ENCODE data around the gene ZAR1L.

GRCh38 chr13:32267836-32268439, 47.2 kb downstream of the ZAR1L start:
- TF ChIP-seq CTCF (IDR thresholded peaks at IDR 0.05): peak in 1 of 2 donors; percentile 61
- TF ChIP-seq EP300 (IDR thresholded peaks at IDR 0.05): no peak
